Measurements from ENCODE around the gene CSHL1. TPM values are rescaled to one million over a fixed set of nuclear protein-coding genes. Genes with fewer than 3 reads are reported as not detected.

CSHL1 gene
- total and polyA plus RNA-seq, 8 donors: 0.78 TPM; not detected in 7

DNA sequence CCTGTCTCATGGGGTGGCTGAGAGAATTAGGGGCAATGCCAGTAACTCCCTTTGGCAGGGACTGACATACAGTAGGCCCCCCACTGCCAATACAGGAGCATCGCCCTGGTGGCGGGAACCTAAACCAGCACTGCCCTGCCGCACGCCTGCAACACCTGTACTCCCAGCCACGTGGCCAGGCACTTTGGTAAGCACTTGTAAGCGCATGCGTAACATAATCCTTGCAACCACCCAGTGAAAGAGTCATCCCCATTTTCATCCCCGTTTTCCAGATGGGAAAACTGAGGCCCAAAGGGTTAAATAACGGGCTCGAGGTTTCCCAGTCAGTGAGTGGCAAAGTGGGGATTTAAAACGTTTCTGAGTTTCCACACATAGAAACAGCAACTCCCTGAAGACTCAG, 44.2 kb upstream of the CSHL1 start:
- no peak for ATAC-seq
- peaks cover 0 to 4% of the 10 kb centered on the region in 2 donors for H3K4me1 ChIP-seq
- H3K27ac ChIP-seq: no peak overlapping the region
- TF ChIP-seq, protein P1, sequence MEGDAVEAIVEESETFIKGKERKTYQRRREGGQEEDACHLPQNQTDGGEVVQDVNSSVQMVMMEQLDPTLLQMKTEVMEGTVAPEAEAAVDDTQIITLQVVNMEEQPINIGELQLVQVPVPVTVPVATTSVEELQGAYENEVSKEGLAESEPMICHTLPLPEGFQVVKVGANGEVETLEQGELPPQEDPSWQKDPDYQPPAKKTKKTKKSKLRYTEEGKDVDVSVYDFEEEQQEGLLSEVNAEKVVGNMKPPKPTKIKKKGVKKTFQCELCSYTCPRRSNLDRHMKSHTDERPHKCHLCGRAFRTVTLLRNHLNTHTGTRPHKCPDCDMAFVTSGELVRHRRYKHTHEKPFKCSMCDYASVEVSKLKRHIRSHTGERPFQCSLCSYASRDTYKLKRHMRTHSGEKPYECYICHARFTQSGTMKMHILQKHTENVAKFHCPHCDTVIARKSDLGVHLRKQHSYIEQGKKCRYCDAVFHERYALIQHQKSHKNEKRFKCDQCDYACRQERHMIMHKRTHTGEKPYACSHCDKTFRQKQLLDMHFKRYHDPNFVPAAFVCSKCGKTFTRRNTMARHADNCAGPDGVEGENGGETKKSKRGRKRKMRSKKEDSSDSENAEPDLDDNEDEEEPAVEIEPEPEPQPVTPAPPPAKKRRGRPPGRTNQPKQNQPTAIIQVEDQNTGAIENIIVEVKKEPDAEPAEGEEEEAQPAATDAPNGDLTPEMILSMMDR (IDR thresholded peaks at IDR 0.05): no peak
- H3K9me3 ChIP-seq: no peaks in the 10 kb centered on the region
- no peak overlapping the region for H3K4me3 ChIP-seq
- H3K27me3 ChIP-seq: no peaks in the 10 kb centered on the region
- no peaks in the 10 kb centered on the region for H3K36me3 ChIP-seq
- intact Hi-C loops (cut with DNase I): no loop called here
- DNase-seq: no peak

- ATAC-seq (no peak), DNase-seq (no peak)
- intact Hi-C loops (cut with DNase I): no loop called here
- Histone ChIP-seq H3K36me3 (no peaks in the 10 kb centered on the region), H3K27me3 (no peaks in the 10 kb centered on the region), H3K27ac (no peak overlapping the region), H3K4me1 (peaks cover 0 to 4% of the 10 kb centered on the region in 2 donors), H3K4me3 (no peak overlapping the region), H3K9me3 (no peaks in the 10 kb centered on the region)
- TF ChIP-seq, protein P1 (IDR thresholded peaks at IDR 0.05): no peak
Measured at GRCh38 chr17:63954402-63955063, 43.5 kb upstream of the CSHL1 start.

GRCh38 chr17:63950940-63951907, 40.2 kb upstream of the CSHL1 start:
- DNase-seq: peak in 1 of 4 donors; percentile 22

GRCh38 chr17:63949576-63950250, 38.7 kb upstream of the CSHL1 start:
- peaks cover 0 to 16% of the 10 kb centered on the region in 2 donors for H3K4me1 ChIP-seq
- TF ChIP-seq, protein P1 (IDR thresholded peaks at IDR 0.05): no peak
- intact Hi-C loops (cut with DNase I): no loop called here

More at GRCh38 chr17:63950940-63951907, 40.2 kb upstream of the CSHL1 start:
- ATAC-seq: peak; percentile 59
- Histone ChIP-seq H3K9me3 (no peaks in the 10 kb centered on the region), H3K36me3 (no peaks in the 10 kb centered on the region), H3K4me3 (no peak overlapping the region), H3K27me3 (no peaks in the 10 kb centered on the region), H3K4me1 (peaks cover 0 to 12% of the 10 kb centered on the region in 2 donors), H3K27ac (no peak overlapping the region)
- intact Hi-C loops (cut with DNase I): no loop called here
- TF ChIP-seq, protein P1 (IDR thresholded peaks at IDR 0.05): peak in 1 of 2 donors; percentile 20

More at GRCh38 chr17:63949576-63950250, 38.7 kb upstream of the CSHL1 start:
- Histone ChIP-seq H3K4me3 (no peak overlapping the region), H3K36me3 (no peaks in the 10 kb centered on the region), H3K27me3 (no peaks in the 10 kb centered on the region), H3K9me3 (no peaks in the 10 kb centered on the region), H3K27ac (no peak overlapping the region)
- ATAC-seq (no peak), DNase-seq (no peak)
